IMR-90 (cell line): ENCODE data around the gene KCNH6. TPM values are rescaled to one million over a fixed set of nuclear protein-coding genes. Genes with fewer than 3 reads are reported as not detected.

Experiments used
- ATAC-seq: fragments of 200-7000 bp; cut with Tn5 transposase; 2 replicates; pipeline ENCODE4 v1.9.1; 2020; ENCODE audit warnings: low read depth, mild to moderate bottlenecking, moderate library complexity
- BruUV-seq: library from RNA; stranded (reverse); fragments of 400-500 nt; replicated peaks from 2 replicates; lab custom pipeline; 2021; lab: Mats Ljungman, UMichigan
- CTCF ChIA-PET: fragments of 300-600 bp; formaldehyde crosslinking; extraction: SDS; loops from one replicate; lab custom pipeline; 2021; ENCODE audit warnings: antibody characterized with exemption; lab: Yijun Ruan, JAX
- POLR2A ChIA-PET: fragments of 300-600 bp; sonication (Branson Sonifier 250); formaldehyde crosslinking; loops from one replicate; lab custom pipeline; 2022; ENCODE audit warnings: antibody characterized with exemption; ENCODE audit not compliant: unreplicated experiment; lab: Charles Lee
- DNase-seq: peaks from one replicate; pipeline ENCODE4 v3.0.0; 2013
- H2AFZ ChIP-seq: replicated peaks from 2 replicates; pipeline ENCODE3; 2013; ENCODE audit warnings: low read length, mild to moderate bottlenecking; ENCODE audit not compliant: poor library complexity
- H2AK5ac ChIP-seq: 2 replicates; pipeline ENCODE4 v1.6.1; 2013; ENCODE audit warnings: low read depth, low read length, inconsistent platforms
- H2AK9ac ChIP-seq: replicated peaks from 2 replicates; pipeline ENCODE3; 2013; ENCODE audit warnings: mild to moderate bottlenecking, low read depth, low read length, moderate library complexity; ENCODE audit not compliant: poor library complexity
- H2BK120ac ChIP-seq: 2 replicates; pipeline ENCODE4 v1.6.1; 2013; ENCODE audit warnings: low read depth, low read length, inconsistent platforms
- H2BK15ac ChIP-seq: 3 replicates; pipeline ENCODE4 v1.6.1; 2013; ENCODE audit warnings: low read depth, low read length, inconsistent platforms
- H2BK20ac ChIP-seq: 2 replicates; pipeline ENCODE4 v1.6.1; 2013; ENCODE audit warnings: low read depth, mild to moderate bottlenecking, inconsistent platforms, low read length, moderate library complexity
- H2BK5ac ChIP-seq: 2 replicates; pipeline ENCODE4 v1.6.1; 2013; ENCODE audit warnings: mild to moderate bottlenecking, low read depth, low read length, inconsistent platforms; ENCODE audit not compliant: poor library complexity, severe bottlenecking
- H3K14ac ChIP-seq: replicated peaks from 2 replicates; pipeline ENCODE4 v1.6.1; 2013; ENCODE audit warnings: low read depth, low read length, inconsistent platforms
- H3K18ac ChIP-seq: 2 replicates; pipeline ENCODE4 v1.6.1; 2013; ENCODE audit warnings: low read depth, low read length, control low read depth
- H3K23ac ChIP-seq: 2 replicates; pipeline ENCODE4 v1.6.1; 2013; ENCODE audit warnings: low read depth, low read length, inconsistent platforms
- H3K27ac ChIP-seq: 2 replicates; pipeline ENCODE4 v1.5.1; 2013; ENCODE audit warnings: mild to moderate bottlenecking, control low read depth, low read length; ENCODE audit not compliant: insufficient read depth
- H3K27me3 ChIP-seq: 2 replicates; pipeline ENCODE4 v1.6.1; 2013; ENCODE audit warnings: low read length; ENCODE audit not compliant: control insufficient read depth, insufficient read depth
- H3K36me3 ChIP-seq: 2 replicates; pipeline ENCODE4 v1.6.1; 2013; ENCODE audit warnings: low read length, mixed read lengths; ENCODE audit not compliant: control insufficient read depth, insufficient read depth
- H3K4ac ChIP-seq: 2 replicates; pipeline ENCODE4 v1.6.1; 2013; ENCODE audit warnings: low read depth, low read length, inconsistent platforms
- H3K4me1 ChIP-seq: 2 replicates; pipeline ENCODE4 v1.6.1; 2013; ENCODE audit warnings: low read length, mixed read lengths; ENCODE audit not compliant: control insufficient read depth, insufficient read depth
- H3K4me2 ChIP-seq: 2 replicates; pipeline ENCODE4 v1.6.1; 2013; ENCODE audit warnings: low read depth, mild to moderate bottlenecking, control low read depth, low read length, moderate library complexity
- H3K4me3 ChIP-seq: 2 replicates; pipeline ENCODE4 v1.5.1; 2013; ENCODE audit warnings: low read depth, mild to moderate bottlenecking, control low read depth, low read length, moderate library complexity; ENCODE audit not compliant: insufficient read depth
- H3K56ac ChIP-seq: 2 replicates; pipeline ENCODE4 v1.6.1; 2013; ENCODE audit warnings: low read length, inconsistent platforms; ENCODE audit not compliant: insufficient read depth; ENCODE audit errors: extremely low read depth
- H3K79me1 ChIP-seq, 2 experiments: 2 replicates each; pipeline ENCODE4 v1.6.1; 2013; ENCODE audit warnings: low read length in 2 of 2, inconsistent platforms in 1 of 2, low read depth in 1 of 2
- H3K9ac ChIP-seq: 2 replicates; pipeline ENCODE4 v1.6.1; 2013; ENCODE audit warnings: low read depth, low read length, control low read depth
- H3K9me1 ChIP-seq: 2 replicates; pipeline ENCODE4 v1.6.1; 2013; ENCODE audit warnings: low read length, inconsistent platforms; ENCODE audit not compliant: insufficient read depth
- H3K9me3 ChIP-seq: 2 replicates; pipeline ENCODE4 v1.6.1; 2013; ENCODE audit warnings: low read length; ENCODE audit not compliant: control insufficient read depth, insufficient read depth
- H4K20me1 ChIP-seq: 2 replicates; pipeline ENCODE4 v1.6.1; 2013; ENCODE audit warnings: low read length, inconsistent platforms; ENCODE audit not compliant: insufficient read depth
- H4K5ac ChIP-seq: 2 replicates; pipeline ENCODE4 v1.6.1; 2013; ENCODE audit warnings: mild to moderate bottlenecking, low read depth, low read length, control low read depth
- H4K8ac ChIP-seq, 2 experiments: 2 replicates each; pipeline ENCODE4 v1.6.1; 2013; ENCODE audit warnings: low read depth in 2 of 2, low read length in 2 of 2, control low read depth in 1 of 2, inconsistent platforms in 1 of 2
- H4K91ac ChIP-seq: 2 replicates; pipeline ENCODE4 v1.6.1; 2013; ENCODE audit warnings: low read depth, low read length, inconsistent platforms; ENCODE audit not compliant: insufficient read depth
- BHLHE40 ChIP-seq: fragments of 150-350 bp; IDR thresholded peaks from 2 replicates; pipeline ENCODE4 v1.6.1; 2016; ENCODE audit warnings: mild to moderate bottlenecking, low read depth, low read length
- CHD1 ChIP-seq: IDR thresholded peaks from 2 replicates; pipeline ENCODE4 v1.6.1; 2012; ENCODE audit warnings: low read depth, low read length, improper control_type of control experiment
- FOS ChIP-seq: fragments of 150-350 bp; IDR thresholded peaks from 2 replicates; pipeline ENCODE4 v1.6.1; 2016; ENCODE audit warnings: low read depth, low read length
- MAFK ChIP-seq: IDR thresholded peaks from 2 replicates; pipeline ENCODE4 v1.6.1; 2012; ENCODE audit warnings: low read depth, low read length, improper control_type of control experiment
- MAZ ChIP-seq: IDR thresholded peaks from 2 replicates; pipeline ENCODE4 v1.6.1; 2012; ENCODE audit warnings: low read depth, mild to moderate bottlenecking, low read length, improper control_type of control experiment, moderate library complexity, borderline replicate concordance
- MXI1 ChIP-seq: IDR thresholded peaks from 2 replicates; pipeline ENCODE4 v1.6.1; 2012; ENCODE audit warnings: low read depth, mild to moderate bottlenecking, low read length, moderate library complexity, borderline replicate concordance
- NFE2L2 ChIP-seq: fragments of 150-350 bp; IDR thresholded peaks from 2 replicates; pipeline ENCODE4 v1.6.1; 2016; ENCODE audit warnings: low read depth, mild to moderate bottlenecking, low read length
- POLR2A ChIP-seq: IDR thresholded peaks from 2 replicates; pipeline ENCODE4 v1.6.1; 2012; ENCODE audit warnings: mild to moderate bottlenecking, low read depth, low read length
- RAD21 ChIP-seq: IDR thresholded peaks from 2 replicates; pipeline ENCODE4 v1.6.1; 2012; ENCODE audit warnings: low read length, improper control_type of control experiment
- RCOR1 ChIP-seq: IDR thresholded peaks from 2 replicates; pipeline ENCODE4 v1.6.1; 2012; ENCODE audit warnings: mild to moderate bottlenecking, low read length, improper control_type of control experiment; ENCODE audit not compliant: insufficient replicate concordance
- RFX5 ChIP-seq: IDR thresholded peaks from 2 replicates; pipeline ENCODE4 v1.8.0; 2012; ENCODE audit warnings: low read depth, mild to moderate bottlenecking, low read length, moderate library complexity
- SMC3 ChIP-seq: fragments of 150-350 bp; IDR thresholded peaks from 2 replicates; pipeline ENCODE4 v1.6.1; 2016; ENCODE audit warnings: low read depth, mild to moderate bottlenecking, antibody characterized with exemption, low read length, moderate library complexity
- WGBS, 2 experiments: methylation state at CpG; one replicate each; pipeline versions ENCODE4 v1.1.5 to v1.1.7; 2013; ENCODE audit warnings: missing lambda C conversion rate in 2 of 2; ENCODE audit not compliant: insufficient read length in 1 of 2; ENCODE audit errors: extremely low coverage in 2 of 2; 5-methylcytosine and 5-hydroxymethylcytosine counted together
- dilution Hi-C: fragments of 300-500 bp; cut with HindIII; formaldehyde crosslinking; loops from one replicate; pipeline ENCODE4 v1.14.3; 2018; ENCODE audit warnings: low sequenced_read_pairs; ENCODE audit not compliant: unreplicated experiment
- in situ Hi-C: fragments of 300-500 bp; cut with MboI; formaldehyde crosslinking; loops from 3 replicates; pipeline ENCODE4 v1.14.3; 2019; ENCODE audit warnings: low sequenced_read_pairs, inconsistent platforms, mixed read lengths
- intact Hi-C: fragments of 100-400 bp; cut with micrococcal nuclease; formaldehyde crosslinking; loops from 2 replicates; pipeline ENCODE4 v1.10.0; 2022
- polyA plus RNA-seq, 3 experiments: library from polyadenylated mRNA; depleted of rRNA; stranded (reverse); fragments of >200 nt; gene quantifications; 2 replicates each; pipeline ENCODE4 v1.2.3, GENCODE V29; 2012; ENCODE audit warnings: low replicate concordance in 1 of 3
- total RNA-seq: library from RNA; depleted of rRNA; stranded (reverse); fragments of >200 nt; gene quantifications from 2 replicates; pipeline ENCODE4 v1.2.3, GENCODE V29; 2012
- TF ChIP-seq, protein P1 (sequence below): conservative IDR thresholded peaks from 2 replicates; pipeline ENCODE4 v1.5.1; 2012; ENCODE audit warnings: mild to moderate bottlenecking, low read depth, low read length, improper control_type of control experiment
- TF ChIP-seq, protein P2 (sequence below): fragments of 150-350 bp; IDR thresholded peaks from 2 replicates; pipeline ENCODE4 v1.6.1; 2017; ENCODE audit warnings: mild to moderate bottlenecking, antibody characterized with exemption, low read length, low read depth

The KCNH6 gene
- total and polyA plus RNA-seq, 2 of the 4 experiments (the other 2 are of a cell fraction): 0.17 to 0.18 TPM

DNA sequence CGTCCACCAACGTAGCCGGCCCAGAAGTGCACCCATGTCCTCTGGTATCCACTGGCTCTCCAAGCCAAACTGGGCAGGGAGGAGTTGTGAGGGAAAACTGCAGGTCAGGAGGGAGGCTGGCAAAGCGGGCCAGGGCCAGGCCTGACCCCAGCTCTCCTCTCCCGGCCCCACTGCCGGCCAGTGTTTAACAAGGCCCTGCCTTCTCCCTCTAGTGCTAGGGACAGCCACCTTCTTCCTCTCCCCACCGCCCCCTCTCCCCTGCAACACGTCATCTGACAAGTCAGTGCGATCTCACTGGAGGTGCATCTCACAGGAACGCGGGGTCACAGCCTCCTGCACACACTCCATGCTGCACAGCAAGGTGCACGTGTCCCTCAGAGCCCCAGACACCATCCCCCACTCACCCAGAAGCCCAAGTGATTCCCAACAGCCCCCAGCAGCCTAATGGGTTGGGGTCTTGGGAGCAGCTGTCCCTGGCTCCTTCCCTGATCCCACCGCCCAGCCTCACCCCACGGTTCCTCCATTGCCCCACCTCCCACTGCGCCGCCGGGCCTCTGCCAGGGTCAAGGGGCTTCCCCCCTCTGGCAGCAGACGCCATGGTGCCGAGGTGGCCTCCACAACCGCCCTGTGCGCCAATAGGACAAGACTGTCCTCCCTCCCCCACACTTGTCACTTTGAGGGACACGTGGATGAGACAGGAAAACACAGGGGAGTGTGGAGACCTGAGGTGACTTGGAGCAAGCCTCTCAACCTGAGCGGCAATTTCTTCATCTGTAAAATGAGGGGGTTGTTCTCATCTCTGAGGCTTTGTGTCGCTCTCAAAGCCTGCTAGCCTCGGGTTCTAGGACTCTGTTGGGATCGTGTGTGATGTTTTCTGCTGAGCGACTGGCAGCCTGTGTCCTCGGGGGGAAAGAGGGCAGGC is 47.4 kb upstream of the KCNH6 start:
- Histone ChIP-seq H3K18ac (no peak overlapping the region), H4K91ac (no peak overlapping the region; the same call in 1 of the 2 replicates), H3K56ac (no peak overlapping the region), H3K23ac (peak overlapping the region; percentile 20; the same call in 1 of the 2 replicates), H3K4me1 (peaks cover 11% of the 10 kb centered on the region), H2BK5ac (no peak overlapping the region), H4K20me1 (no peaks in the 10 kb centered on the region), H2AK9ac (peak overlapping the region; percentile 44), H2BK20ac (no peak overlapping the region), H4K8ac (no peak overlapping the region), H3K14ac (no peak overlapping the region; the same call in 1 of the 2 replicates), H3K9me3 (no peaks in the 10 kb centered on the region), H2BK15ac (no peak overlapping the region), H3K4me3 (no peak overlapping the region), H2AFZ (peak overlapping the region; percentile 75), H3K9me1 (peaks cover 5% of the 10 kb centered on the region; the same call in 1 of the 2 replicates), H3K27ac (no peak overlapping the region), H4K5ac (no peak overlapping the region), H2AK5ac (no peak overlapping the region), H3K4ac (no peak overlapping the region), H3K36me3 (no peaks in the 10 kb centered on the region), H3K4me2 (no peak overlapping the region), H3K27me3 (peaks cover 15% of the 10 kb centered on the region), H3K9ac (no peak overlapping the region), H3K79me1 (no peaks in the 10 kb centered on the region), H2BK120ac (no peak overlapping the region)
- ChIA-PET POLR2A (no interaction called here), CTCF (no interaction called here)
- intact Hi-C loops: no loop called here
- dilution Hi-C loops: no loop called here
- in situ Hi-C loops: no loop called here
- 44% methylated on average over 4 of the region's 28 CpGs; no CpG with 5 or more reads in 1 of the 2 experiments for WGBS, 2 experiments
- DNase-seq (peak; percentile 34), ATAC-seq (no peak)
- BruUV-seq: no TSS peak
- TF ChIP-seq MAZ: no peak
- TF ChIP-seq SMC3: no peak
- TF ChIP-seq RCOR1: no peak
- no peak for TF ChIP-seq CHD1
- no peak for TF ChIP-seq NFE2L2
- no peak for TF ChIP-seq MXI1
- no peak for TF ChIP-seq POLR2A
- TF ChIP-seq, protein P1, sequence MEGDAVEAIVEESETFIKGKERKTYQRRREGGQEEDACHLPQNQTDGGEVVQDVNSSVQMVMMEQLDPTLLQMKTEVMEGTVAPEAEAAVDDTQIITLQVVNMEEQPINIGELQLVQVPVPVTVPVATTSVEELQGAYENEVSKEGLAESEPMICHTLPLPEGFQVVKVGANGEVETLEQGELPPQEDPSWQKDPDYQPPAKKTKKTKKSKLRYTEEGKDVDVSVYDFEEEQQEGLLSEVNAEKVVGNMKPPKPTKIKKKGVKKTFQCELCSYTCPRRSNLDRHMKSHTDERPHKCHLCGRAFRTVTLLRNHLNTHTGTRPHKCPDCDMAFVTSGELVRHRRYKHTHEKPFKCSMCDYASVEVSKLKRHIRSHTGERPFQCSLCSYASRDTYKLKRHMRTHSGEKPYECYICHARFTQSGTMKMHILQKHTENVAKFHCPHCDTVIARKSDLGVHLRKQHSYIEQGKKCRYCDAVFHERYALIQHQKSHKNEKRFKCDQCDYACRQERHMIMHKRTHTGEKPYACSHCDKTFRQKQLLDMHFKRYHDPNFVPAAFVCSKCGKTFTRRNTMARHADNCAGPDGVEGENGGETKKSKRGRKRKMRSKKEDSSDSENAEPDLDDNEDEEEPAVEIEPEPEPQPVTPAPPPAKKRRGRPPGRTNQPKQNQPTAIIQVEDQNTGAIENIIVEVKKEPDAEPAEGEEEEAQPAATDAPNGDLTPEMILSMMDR: no peak
- TF ChIP-seq BHLHE40: no peak
- TF ChIP-seq, protein P2, sequence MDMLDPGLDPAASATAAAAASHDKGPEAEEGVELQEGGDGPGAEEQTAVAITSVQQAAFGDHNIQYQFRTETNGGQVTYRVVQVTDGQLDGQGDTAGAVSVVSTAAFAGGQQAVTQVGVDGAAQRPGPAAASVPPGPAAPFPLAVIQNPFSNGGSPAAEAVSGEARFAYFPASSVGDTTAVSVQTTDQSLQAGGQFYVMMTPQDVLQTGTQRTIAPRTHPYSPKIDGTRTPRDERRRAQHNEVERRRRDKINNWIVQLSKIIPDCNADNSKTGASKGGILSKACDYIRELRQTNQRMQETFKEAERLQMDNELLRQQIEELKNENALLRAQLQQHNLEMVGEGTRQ: no peak
- TF ChIP-seq RFX5: no peak
- TF ChIP-seq FOS: no peak
- no peak for TF ChIP-seq RAD21
- TF ChIP-seq MAFK: no peak
